GM12878 (cell line): ENCODE data around the gene TXLNG. TPM values are rescaled to one million over a fixed set of nuclear protein-coding genes. Genes with fewer than 3 reads are reported as not detected.

Experiments
- ATAC-seq: fragments of 200-7000 bp; cut with Tn5 transposase; 3 replicates; pipeline ENCODE4 v1.9.1; 2020; ENCODE audit warnings: mild to moderate bottlenecking, moderate library complexity
- BruUV-seq: library from RNA; stranded (reverse); fragments of 400-500 nt; replicated peaks from 2 replicates; lab custom pipeline; 2021; lab: Mats Ljungman, UMichigan
- CTCF ChIA-PET: fragments of 300-600 bp; sonication (Branson Sonifier 250); formaldehyde crosslinking; extraction: SDS; loops from one replicate; lab custom pipeline; 2021; ENCODE audit warnings: inconsistent platforms; lab: Yijun Ruan, JAX
- POLR2A ChIA-PET: fragments of 350-600 bp; formaldehyde crosslinking; extraction: SDS; loops from one replicate; lab custom pipeline; 2021; ENCODE audit warnings: inconsistent platforms; lab: Charles Lee
- RAD21 ChIA-PET: fragments of 300-600 bp; sonication (Branson Sonifier 250); formaldehyde crosslinking; loops from one replicate; lab custom pipeline; 2023; ENCODE audit warnings: antibody characterized with exemption; ENCODE audit not compliant: unreplicated experiment; lab: Charles Lee
- SMC1A ChIA-PET: fragments of 300-600 bp; sonication (Branson Sonifier 250); formaldehyde crosslinking; loops from one replicate; lab custom pipeline; 2023; ENCODE audit not compliant: unreplicated experiment, uncharacterized antibody; lab: Charles Lee
- DNase-seq: peaks from one replicate; pipeline ENCODE4 v3.0.0-alpha.2; 2011; ENCODE audit warnings: low read depth, low spot score
- FAIRE-seq: peaks from 3 replicates; lab custom pipeline; 2011; peaks lifted over from hg19 to GRCh38; lab: Jason Lieb, UNC
- H2AFZ ChIP-seq: 2 replicates; pipeline ENCODE4 v1.6.0; 2011; ENCODE audit warnings: low read depth, low read length, control low read depth; ENCODE audit not compliant: control insufficient read depth
- H3K27ac ChIP-seq: 2 replicates; pipeline ENCODE4 v1.5.1; 2011; ENCODE audit warnings: control low read depth; ENCODE audit not compliant: control insufficient read depth, insufficient read depth
- H3K27me3 ChIP-seq, 2 experiments: replicated peaks in 1 of 2; 2 replicates each; pipeline versions ENCODE4 v1.6.0 to v1.6.1; 2011; ENCODE audit warnings: low read length in 1 of 2; ENCODE audit not compliant: control insufficient read depth in 2 of 2, insufficient read depth in 2 of 2
- H3K36me3 ChIP-seq, 2 experiments: 2 replicates each; pipeline ENCODE4 v1.5.1; 2011; ENCODE audit warnings: low read length in 1 of 2; ENCODE audit not compliant: control insufficient read depth in 2 of 2, insufficient read depth in 2 of 2
- H3K4me1 ChIP-seq: 2 replicates; pipeline ENCODE4 v1.6.1; 2011; ENCODE audit warnings: mild to moderate bottlenecking, low read length, moderate library complexity, mixed read lengths; ENCODE audit not compliant: control insufficient read depth, insufficient read depth
- H3K4me2 ChIP-seq: 2 replicates; pipeline ENCODE4 v1.6.0; 2011; ENCODE audit warnings: control low read depth; ENCODE audit not compliant: control insufficient read depth, insufficient read depth
- H3K4me3 ChIP-seq: fragments of 200-600 bp; sonication (generic); 2 replicates; pipeline ENCODE4 v1.5.1; 2016
- H3K79me2 ChIP-seq: 2 replicates; pipeline ENCODE4 v1.6.0; 2011; ENCODE audit warnings: low read length; ENCODE audit not compliant: control insufficient read depth, insufficient read depth
- H3K9ac ChIP-seq: 2 replicates; pipeline ENCODE4 v1.8.0; 2011; ENCODE audit warnings: low read length, control low read depth, mixed read lengths; ENCODE audit not compliant: control insufficient read depth, insufficient read depth
- H3K9me3 ChIP-seq: replicated peaks from 3 replicates; pipeline ENCODE4 v1.5.1; 2011; ENCODE audit warnings: mild to moderate bottlenecking, low read length; ENCODE audit not compliant: control insufficient read depth, insufficient read depth
- H4K20me1 ChIP-seq: 2 replicates; pipeline ENCODE4 v1.6.0; 2011; ENCODE audit not compliant: control insufficient read depth, insufficient read depth
- CEBPB ChIP-seq, 2 experiments: fragments of 150-350 bp in 1 of 2; IDR thresholded peaks; 2 replicates each; pipeline ENCODE4 v1.6.1; 2012 to 2014; ENCODE audit warnings: low read depth in 2 of 2, low read length in 2 of 2, borderline replicate concordance in 1 of 2, inconsistent platforms in 1 of 2
- CEBPZ ChIP-seq: fragments of 150-350 bp; IDR thresholded peaks from 2 replicates; pipeline ENCODE4 v1.6.1; 2016; ENCODE audit warnings: low read depth, low read length
- CTCF ChIP-seq, 3 experiments: IDR thresholded peaks in 2 of 3; conservative IDR thresholded peaks in 1 of 3; 2 replicates each; pipeline ENCODE4 v1.5.1; 2011; ENCODE audit warnings: low read depth in 3 of 3, low read length in 3 of 3, mild to moderate bottlenecking in 3 of 3, control low read depth in 2 of 3, moderate library complexity in 2 of 3, inconsistent platforms in 1 of 3, mixed read lengths in 1 of 3; ENCODE audit not compliant: control insufficient read depth in 2 of 3, insufficient read depth in 1 of 3; ENCODE audit errors: extremely low read depth in 1 of 3
- DPF2 ChIP-seq: fragments of 450-650 bp; IDR thresholded peaks from 2 replicates; pipeline ENCODE4 v1.6.1; 2017; ENCODE audit warnings: mild to moderate bottlenecking
- FOXM1 ChIP-seq: IDR thresholded peaks from 2 replicates; pipeline ENCODE4 v1.6.1; 2012; ENCODE audit warnings: low read depth, mild to moderate bottlenecking, inconsistent platforms, low read length, moderate library complexity
- HDAC2 ChIP-seq: fragments of 200-600 bp; sonication (generic); IDR thresholded peaks from 2 replicates; pipeline ENCODE4 v1.6.1; 2017
- HDAC6 ChIP-seq: fragments of 200-600 bp; sonication (generic); IDR thresholded peaks from one replicate; pipeline ENCODE4 v1.8.0; 2017; ENCODE audit warnings: antibody characterized with exemption; ENCODE audit not compliant: unreplicated experiment
- NFXL1 ChIP-seq: fragments of 450-650 bp; IDR thresholded peaks from 2 replicates; pipeline ENCODE4 v1.6.1; 2017; ENCODE audit warnings: antibody characterized with exemption, mild to moderate bottlenecking, borderline replicate concordance
- NR2C1 ChIP-seq: fragments of 450-650 bp; IDR thresholded peaks from 2 replicates; pipeline ENCODE4 v1.6.1; 2017; ENCODE audit warnings: antibody characterized with exemption, mild to moderate bottlenecking, moderate library complexity
- RB1 ChIP-seq: fragments of 450-650 bp; formaldehyde crosslinking; IDR thresholded peaks from 2 replicates; pipeline ENCODE4 v1.6.1; 2017; ENCODE audit warnings: mild to moderate bottlenecking, borderline replicate concordance
- RELA ChIP-seq: fragments of 450-650 bp; IDR thresholded peaks from 2 replicates; pipeline ENCODE4 v1.8.0; 2014; ENCODE audit warnings: borderline replicate concordance; ENCODE audit not compliant: partially characterized antibody
- SMAD1 ChIP-seq: fragments of 450-650 bp; IDR thresholded peaks from 2 replicates; pipeline ENCODE4 v1.6.1; 2018; ENCODE audit warnings: mild to moderate bottlenecking, low read depth; ENCODE audit not compliant: partially characterized antibody
- SRF ChIP-seq, 2 experiments: IDR thresholded peaks; 2 replicates each; pipeline ENCODE4 v1.6.1; 2011; ENCODE audit warnings: low read depth in 2 of 2, low read length in 2 of 2, mild to moderate bottlenecking in 1 of 2, moderate library complexity in 1 of 2
- TBL1XR1 ChIP-seq: IDR thresholded peaks from 2 replicates; pipeline ENCODE4 v1.6.1; 2012; ENCODE audit warnings: low read depth, low read length, improper control_type of control experiment
- TCF3 ChIP-seq: IDR thresholded peaks from 2 replicates; pipeline ENCODE4 v1.6.1; 2012; ENCODE audit warnings: low read depth, mild to moderate bottlenecking, low read length, borderline replicate concordance; ENCODE audit not compliant: insufficient read depth
- ZNF687 ChIP-seq: fragments of 450-650 bp; IDR thresholded peaks from 2 replicates; pipeline ENCODE4 v1.6.1; 2017; ENCODE audit warnings: mild to moderate bottlenecking, moderate library complexity
- WGBS: methylation state at CpG from one replicate; pipeline ENCODE4 v1.1.6; 2016; ENCODE audit warnings: low lambda C conversion rate; ENCODE audit not compliant: insufficient replicate concordance, insufficient coverage; ENCODE audit errors: missing lambda C conversion rate; 5-methylcytosine and 5-hydroxymethylcytosine counted together
- in situ Hi-C: fragments of 300-500 bp; cut with MboI; formaldehyde crosslinking; loops from 9 replicates; pipeline ENCODE4 v1.14.3; 2018; ENCODE audit warnings: mixed read lengths
- intact Hi-C: fragments of 100-400 bp; cut with micrococcal nuclease; formaldehyde crosslinking; loops from one replicate; pipeline ENCODE4 v1.14.2; 2022; ENCODE audit not compliant: unreplicated experiment
- polyA plus RNA-seq, 11 experiments: library from polyadenylated mRNA; depleted of rRNA in 4 of 11; unstranded in 6 of 11; stranded (reverse) in 5 of 11; fragments of >200 nt; fragmentation: Nextera tagmentation in 4 of 11; fragmentation: Illumina TruSeq in 1 of 11; extraction: Ambion mirVana in 4 of 11; extraction: Trizol in 1 of 11; gene quantifications; 1 replicate in 1 of 11; 2 replicates in 10 of 11; pipeline versions ENCODE4 v1.2.1 to v1.2.3, GENCODE V29; 2011 to 2016; ENCODE audit warnings: inconsistent platforms in 2 of 11, missing spikeins in 2 of 11, low read depth in 1 of 11
- total RNA-seq, 4 experiments: library from RNA; depleted of rRNA in 3 of 4; stranded (reverse); fragments of >200 nt in 3 of 4; fragmentation: Illumina TruSeq in 1 of 4; extraction: Trizol in 1 of 4; gene quantifications; 2 replicates each; pipeline versions ENCODE4 v1.2.1 to v1.2.3, GENCODE V29; 2013 to 2021

The TXLNG gene
- total and polyA plus RNA-seq, 10 of the 15 experiments (the other 5 are each of a cell fraction or from before 2014, with no cell fraction given): 9.9 to 40.7 (median 19.5) TPM

GRCh38 chrX:16832301-16832700, 46.0 kb downstream of the TXLNG start:
- H3K9ac ChIP-seq: no peak overlapping the region
- POLR2A ChIA-PET: no interaction called here
- no peak for TF ChIP-seq NFXL1
- no peak for TF ChIP-seq CTCF (IDR thresholded peaks at IDR 0.05 in 2 of 3, conservative IDR thresholded peaks at IDR 0.05 in 1 of 3; ENCODE audit: control insufficient read depth in 2 of 3, extremely low read depth in 1 of 3, insufficient read depth in 1 of 3, low read depth in 3 of 3, low read length in 3 of 3)
- no peak for TF ChIP-seq TBL1XR1
- TF ChIP-seq DPF2: no peak
- TF ChIP-seq CEBPB (IDR thresholded peaks at IDR 0.05; ENCODE audit: borderline replicate concordance in 1 of 2, low read depth in 2 of 2, low read length in 2 of 2): no peak
- TF ChIP-seq HDAC2: no peak
- TF ChIP-seq SRF (IDR thresholded peaks at IDR 0.05; ENCODE audit: low read depth in 2 of 2, low read length in 2 of 2): no peak
- TF ChIP-seq RB1: no peak
- no peak for TF ChIP-seq HDAC6
- TF ChIP-seq RELA: no peak
- TF ChIP-seq SMAD1: no peak
- no peak for TF ChIP-seq FOXM1
- no peak for TF ChIP-seq NR2C1
- TF ChIP-seq TCF3: no peak
- TF ChIP-seq CEBPZ: no peak
- no peak for TF ChIP-seq ZNF687
- intact Hi-C loops: no loop called here
- no TSS peak for BruUV-seq
- peak; percentile 41 for FAIRE-seq
- no peak for ATAC-seq
- peaks cover 18 to 29% of the 10 kb centered on the region in 2 experiments for H3K36me3 ChIP-seq
- no peak overlapping the region for H3K4me3 ChIP-seq
- H2AFZ ChIP-seq: no peak overlapping the region
- 94% methylated on average over 5 of the region's 5 CpGs for WGBS
- DNase-seq: no peak
- no peaks in the 10 kb centered on the region for H3K79me2 ChIP-seq
- SMC1A ChIA-PET: interaction anchor here (0.9 to 1.3 kb wide), 2 partner anchors 58 to 194 kb away, joined by 3 read pairs; no protein-coding TSS in a partner anchor
- no peaks in the 10 kb centered on the region for H3K9me3 ChIP-seq
- no peak overlapping the region for H3K27ac ChIP-seq
- no peaks in the 10 kb centered on the region; the same call in 1 of the 2 replicates for H4K20me1 ChIP-seq
- CTCF ChIA-PET: interaction anchor here (1.0 to 2.8 kb wide), 4 partner anchors 13 to 214 kb away, joined by 3 to 14 read pairs (median 4); no protein-coding TSS in a partner anchor
- RAD21 ChIA-PET: no interaction called here
- H3K27me3 ChIP-seq: no peaks in the 10 kb centered on the region
- in situ Hi-C loops: no loop called here
- H3K4me2 ChIP-seq: no peak overlapping the region
- H3K4me1 ChIP-seq: no peaks in the 10 kb centered on the region
